GM12872 (cell line): ENCODE data around the gene MS4A6E.

Source experiments
- CTCF ChIP-seq: IDR thresholded peaks from 3 replicates; pipeline ENCODE4 v1.5.1; 2011; ENCODE audit warnings: low read depth, mild to moderate bottlenecking, low read length, moderate library complexity; ENCODE audit not compliant: insufficient read depth

The MS4A6E gene

DNA sequence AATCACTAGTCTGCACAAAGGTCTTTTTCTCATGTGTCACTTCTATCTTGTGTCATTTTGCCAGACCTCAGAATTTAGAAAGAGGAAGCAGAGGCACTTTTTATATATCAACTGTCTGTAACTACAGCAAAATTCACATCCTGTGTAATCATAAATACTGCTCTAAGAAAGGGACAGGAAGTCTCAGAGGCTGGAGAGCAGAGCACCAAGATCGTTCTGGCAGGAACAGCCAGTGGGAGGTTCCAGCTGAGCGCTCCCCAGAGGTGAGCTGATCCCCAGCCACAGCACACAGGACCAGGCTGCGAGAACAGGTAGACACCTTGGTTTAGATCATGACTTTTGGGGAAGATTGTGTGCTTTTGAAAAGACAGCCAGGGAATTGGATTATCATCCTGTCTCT, 51.3 kb downstream of the MS4A6E start, which contains the start of gene MS4A7:
TSS of gene MS4A7 (plus strand) at position 179 of the 400 bp plus-strand sequence. CDS start 4,610 bp downstream, outside the sequence.
- no peak for TF ChIP-seq CTCF

DNA sequence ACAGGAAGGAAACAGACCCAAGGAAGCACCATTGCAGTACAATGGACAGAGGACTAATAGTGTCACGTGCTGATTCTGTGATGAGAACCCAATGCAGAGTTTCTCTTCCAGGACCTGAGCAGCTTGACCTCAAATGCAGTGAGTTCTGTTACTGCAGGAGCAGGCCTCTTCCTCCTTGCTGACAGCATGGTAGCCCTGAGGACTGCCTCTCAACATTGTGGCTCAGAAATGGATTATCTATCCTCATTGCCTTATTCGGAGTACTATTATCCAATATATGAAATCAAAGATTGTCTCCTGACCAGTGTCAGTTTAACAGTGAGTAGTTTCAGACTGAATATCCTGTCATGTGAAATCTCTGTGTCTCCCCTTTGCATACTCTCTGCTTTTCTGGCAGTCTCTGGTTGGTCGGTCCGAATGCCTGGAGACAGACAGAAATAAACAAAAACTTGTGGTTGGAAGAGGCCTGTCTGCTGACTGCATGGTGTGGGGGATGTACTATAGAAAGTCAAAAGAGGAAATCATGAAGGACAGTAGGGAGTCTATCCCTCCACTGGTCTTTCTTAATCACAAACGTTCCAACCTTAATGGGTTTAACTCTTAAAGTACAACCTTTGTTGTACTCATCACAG, 62.3 kb downstream of the MS4A6E start:
- no peak for TF ChIP-seq CTCF

DNA sequence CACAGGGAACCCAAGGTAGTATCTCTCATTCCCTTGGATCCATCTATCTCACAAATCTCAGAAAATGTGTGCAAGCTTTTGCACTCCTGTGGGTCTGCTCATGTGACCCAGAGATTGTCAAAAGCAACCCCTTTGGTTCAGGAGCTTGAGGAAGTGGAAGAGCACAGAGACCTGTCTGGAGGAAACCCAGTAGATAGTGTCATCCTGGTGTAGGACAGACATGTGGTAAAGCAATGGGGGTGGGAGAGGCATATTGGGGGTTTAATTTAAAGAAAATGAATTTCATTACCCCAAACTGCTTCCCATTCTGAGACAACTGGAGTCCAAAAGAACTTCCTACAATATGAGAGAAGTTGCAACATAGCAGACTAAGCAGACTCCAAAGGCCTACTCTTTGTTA, 63.4 kb downstream of the MS4A6E start:
- TF ChIP-seq CTCF, result no peak
